Measurements from ENCODE around the gene VIPR2.
"Not testable (repeated sequence)": the region's sequence is repeated elsewhere in the genome, so short reads cannot be mapped to it uniquely, and the experiment has no call there.

DNA sequence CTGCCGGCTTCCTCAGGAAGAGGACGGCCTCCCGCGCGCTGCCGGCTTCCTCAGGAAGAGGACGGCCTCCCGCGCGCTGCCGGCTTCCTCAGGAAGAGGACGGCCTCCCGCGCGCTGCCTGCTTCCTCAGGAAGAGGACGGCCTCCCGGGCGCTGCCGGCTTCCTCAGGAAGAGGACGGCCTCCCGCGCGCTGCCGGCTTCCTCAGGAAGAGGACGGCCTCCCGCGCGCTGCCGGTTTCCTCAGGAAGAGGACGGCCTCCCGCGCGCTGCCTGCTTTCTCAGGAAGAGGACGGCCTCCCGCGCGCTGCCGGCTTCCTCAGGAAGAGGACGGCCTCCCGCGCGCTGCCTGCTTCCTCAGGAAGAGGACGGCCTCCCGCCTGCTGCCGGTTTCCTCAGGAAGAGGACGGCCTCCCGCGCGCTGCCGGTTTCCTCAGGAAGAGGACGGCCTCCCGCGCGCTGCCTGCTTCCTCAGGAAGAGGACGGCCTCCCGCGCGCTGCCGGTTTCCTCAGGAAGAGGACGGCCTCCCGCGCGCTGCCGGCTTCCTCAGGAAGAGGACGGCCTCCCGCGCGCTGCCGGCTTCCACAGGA lies 138.6 kb downstream of the VIPR2 start:
- TF ChIP-seq POLR2A, CTCF (IDR thresholded peaks at IDR 0.05): not testable (repeated sequence)
